H1 (cell line): ENCODE results near the gene DNAAF8.

Experiments used
- ASH2L ChIP-seq: fragments of 200-600, 300-600 bp; sonication (generic); IDR thresholded peaks from one replicate; pipeline ENCODE4 v1.7.1; 2017; ENCODE audit warnings: low read length
- ATF2 ChIP-seq: IDR thresholded peaks from 2 replicates; pipeline ENCODE4 v1.6.1; 2012; ENCODE audit warnings: low read length, inconsistent platforms
- CTCF ChIP-seq, 3 experiments: IDR thresholded peaks; 1 replicate in 2 of 3; 2 replicates in 1 of 3; pipeline versions ENCODE4 v1.5.1 to v1.6.1; 2011; ENCODE audit warnings: low read length in 3 of 3, mild to moderate bottlenecking in 3 of 3, inconsistent platforms in 2 of 3, low read depth in 1 of 3, moderate library complexity in 1 of 3; ENCODE audit not compliant: insufficient read depth in 1 of 3; ENCODE audit errors: control extremely low read depth in 1 of 3
- EZH2 ChIP-seq: fragments of 200-600 bp; sonication (generic); IDR thresholded peaks from 2 replicates; pipeline ENCODE4 v1.7.1; 2012; ENCODE audit warnings: low read depth, mild to moderate bottlenecking, moderate library complexity, low read length, inconsistent platforms; ENCODE audit not compliant: severe bottlenecking
- FOSL1 ChIP-seq: IDR thresholded peaks from 2 replicates; pipeline ENCODE4 v1.6.1; 2011; ENCODE audit warnings: mild to moderate bottlenecking, low read depth, low read length, moderate library complexity; ENCODE audit not compliant: insufficient read depth
- JUN ChIP-seq: IDR thresholded peaks from 2 replicates; pipeline ENCODE4 v1.6.1; 2011; ENCODE audit warnings: low read depth, mild to moderate bottlenecking, improper control_type of control experiment, low read length
- MAX ChIP-seq: IDR thresholded peaks from 2 replicates; pipeline ENCODE4 v1.6.1; 2012; ENCODE audit warnings: inconsistent platforms
- POLR2AphosphoS5 ChIP-seq: IDR thresholded peaks from 2 replicates; pipeline ENCODE4 v1.6.1; 2011; ENCODE audit warnings: low read depth, low read length
- RAD21 ChIP-seq, 2 experiments: IDR thresholded peaks in 1 of 2; conservative IDR thresholded peaks in 1 of 2; 2 replicates each; pipeline ENCODE4 v1.6.1; 2011; ENCODE audit warnings: low read depth in 2 of 2, low read length in 2 of 2, improper control_type of control experiment in 1 of 2, inconsistent platforms in 1 of 2, mild to moderate bottlenecking in 1 of 2, moderate library complexity in 1 of 2
- RXRA ChIP-seq: IDR thresholded peaks from 2 replicates; pipeline ENCODE4 v1.6.1; 2011; ENCODE audit warnings: low read depth, mild to moderate bottlenecking, low read length, moderate library complexity; ENCODE audit not compliant: insufficient read depth
- SIX5 ChIP-seq: IDR thresholded peaks from 2 replicates; pipeline ENCODE4 v1.6.1; 2011; ENCODE audit warnings: mild to moderate bottlenecking, low read depth, low read length
- SP4 ChIP-seq: IDR thresholded peaks from 2 replicates; pipeline ENCODE4 v1.6.1; 2012; ENCODE audit warnings: low read length, inconsistent platforms
- YY1 ChIP-seq: IDR thresholded peaks from 2 replicates; pipeline ENCODE4 v1.6.1; 2011; ENCODE audit warnings: low read depth, mild to moderate bottlenecking, low read length
- TF ChIP-seq, protein P1 (sequence below): IDR thresholded peaks from 2 replicates; pipeline ENCODE4 v1.6.1; 2011; ENCODE audit warnings: low read depth, mild to moderate bottlenecking, low read length; ENCODE audit not compliant: insufficient read depth

- no peak for TF ChIP-seq CTCF (IDR thresholded peaks at IDR 0.05; ENCODE audit: control extremely low read depth in 1 of 3, insufficient read depth in 1 of 3, low read depth in 1 of 3, low read length in 3 of 3)
- TF ChIP-seq SIX5, result no peak
- no peak for TF ChIP-seq RAD21 (IDR thresholded peaks at IDR 0.05 in 1 of 2, conservative IDR thresholded peaks at IDR 0.05 in 1 of 2; ENCODE audit: low read depth in 2 of 2, low read length in 2 of 2)
- no peak for TF ChIP-seq MAX
- no peak for TF ChIP-seq EZH2
- no peak for TF ChIP-seq RXRA
- TF ChIP-seq SP4, result no peak
- no peak for TF ChIP-seq POLR2AphosphoS5
- no peak for TF ChIP-seq FOSL1
- no peak for TF ChIP-seq ASH2L
- no peak for TF ChIP-seq ATF2
- TF ChIP-seq YY1, result no peak
- TF ChIP-seq, protein P1, sequence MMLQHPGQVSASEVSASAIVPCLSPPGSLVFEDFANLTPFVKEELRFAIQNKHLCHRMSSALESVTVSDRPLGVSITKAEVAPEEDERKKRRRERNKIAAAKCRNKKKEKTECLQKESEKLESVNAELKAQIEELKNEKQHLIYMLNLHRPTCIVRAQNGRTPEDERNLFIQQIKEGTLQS, result no peak
- no peak for TF ChIP-seq JUN
Observed at GRCh38 chr16:4775005-4775404, 40.7 kb downstream of the DNAAF8 start.
